ENCODE data around the gene FOXL3. TPM values are rescaled to one million over a fixed set of nuclear protein-coding genes. Genes with fewer than 3 reads are reported as not detected.

FOXL3 gene
- total and polyA plus RNA-seq, 11 donors = not detected

GRCh38 chr7:256461-256940 lies 33.5 kb upstream of the FOXL3 start:
- WGBS, 4 donors = 96 to 98% (median 96%) methylated on average over 35 to 38 of the region's 38 CpGs
- Histone ChIP-seq H3K27me3 (no peaks in the 10 kb centered on the region), H3K27ac (no peak overlapping the region), H3K36me3 (peaks cover 0 to 83% (median 63%) of the 10 kb centered on the region in 9 donors), H3K4me3 (no peak overlapping the region), H3K9me3 (no peaks in the 10 kb centered on the region), H3K4me1 (no peaks in the 10 kb centered on the region)
- intact Hi-C loops (cut with DNase I) = no loop called here
- DNase-seq (peak in 3 of 5 donors; percentile 11 to 47 (median 20)), ATAC-seq (no peak)
- no peak for TF ChIP-seq CTCF (IDR thresholded peaks at IDR 0.05)
- no peak for TF ChIP-seq POLR2A (IDR thresholded peaks at IDR 0.05)

- peak in 3 of 5 donors; percentile 13 to 26 (median 19) for DNase-seq
- Histone ChIP-seq H3K27me3 (no peaks in the 10 kb centered on the region), H3K36me3 (peaks cover 0 to 79% (median 56%) of the 10 kb centered on the region in 9 donors), H3K4me3 (no peak overlapping the region), H3K9me3 (peaks cover 0 to 2% (median 0%) of the 10 kb centered on the region in 12 donors), H3K27ac (no peak overlapping the region), H3K4me1 (no peaks in the 10 kb centered on the region)
- 93 to 97% (median 96%) methylated on average over 17 to 29 of the region's 29 CpGs for WGBS, 4 donors
- intact Hi-C loops (cut with DNase I) = no loop called here
- no peak for ATAC-seq
- TF ChIP-seq POLR2A (IDR thresholded peaks at IDR 0.05) (no peak), CTCF (IDR thresholded peaks at IDR 0.05) (no peak)
Observed at GRCh38 chr7:256981-257646, 32.9 kb upstream of the FOXL3 start.

GRCh38 chr7:257647-257992 lies 32.4 kb upstream of the FOXL3 start:
- 69 to 90% (median 80%) methylated on average over 2 to 5 of the region's 5 CpGs; no CpG with 5 or more reads in 1 of the 4 donors for WGBS, 4 donors
- H3K27ac ChIP-seq = no peak overlapping the region
- H3K4me1 ChIP-seq = no peaks in the 10 kb centered on the region
- peaks cover 0 to 6% (median 0%) of the 10 kb centered on the region in 12 donors for H3K9me3 ChIP-seq
- peak in 1 of 5 donors; percentile 32 for DNase-seq
- no peak for ATAC-seq
- TF ChIP-seq POLR2A (IDR thresholded peaks at IDR 0.05) (no peak), CTCF (IDR thresholded peaks at IDR 0.05) (no peak)
- H3K4me3 ChIP-seq = no peak overlapping the region
- H3K36me3 ChIP-seq = peaks cover 0 to 75% (median 51%) of the 10 kb centered on the region in 9 donors
- H3K27me3 ChIP-seq = no peaks in the 10 kb centered on the region
- intact Hi-C loops (cut with DNase I) = no loop called here

GRCh38 chr7:258476-259190 lies 31.3 kb upstream of the FOXL3 start:
- intact Hi-C loops (cut with DNase I) = no loop called here
- H3K27ac ChIP-seq = no peak overlapping the region
- peaks cover 0 to 7% (median 0%) of the 10 kb centered on the region in 12 donors for H3K9me3 ChIP-seq
- ATAC-seq (no peak), DNase-seq (peak in 3 of 5 donors; percentile 15 to 60 (median 17))
- no peak for TF ChIP-seq CTCF (IDR thresholded peaks at IDR 0.05)
- TF ChIP-seq POLR2A (IDR thresholded peaks at IDR 0.05) = no peak
- 94 to 97% (median 95%) methylated on average over 18 to 31 of the region's 31 CpGs for WGBS, 4 donors
- no peak overlapping the region for H3K4me3 ChIP-seq
- peaks cover 0 to 65% (median 45%) of the 10 kb centered on the region in 9 donors for H3K36me3 ChIP-seq
- H3K4me1 ChIP-seq = no peaks in the 10 kb centered on the region
- no peaks in the 10 kb centered on the region for H3K27me3 ChIP-seq
